HEK293 (cell line): ENCODE data around the gene TP53TG3.
"Not testable (repeated sequence)": the region's sequence is repeated elsewhere in the genome, so short reads cannot be mapped to it uniquely, and the experiment has no call there.

Source experiments
- CTCF ChIP-seq: fragments of 450-650 bp; formaldehyde crosslinking; IDR thresholded peaks from 2 replicates; pipeline ENCODE4 v1.5.1; 2016; ENCODE audit warnings: missing biosample characterization, missing genetic modification characterization
- ZNF24 ChIP-seq: fragments of 450-650 bp; formaldehyde crosslinking; IDR thresholded peaks from 2 replicates; pipeline ENCODE4 v1.5.1; 2016; ENCODE audit warnings: missing biosample characterization, missing genetic modification characterization
- ZNF394 ChIP-seq: fragments of 450-650 bp; formaldehyde crosslinking; IDR thresholded peaks from 2 replicates; pipeline ENCODE4 v1.5.1; 2016; ENCODE audit warnings: missing biosample characterization, missing genetic modification characterization, mild to moderate bottlenecking, moderate library complexity, borderline replicate concordance
- ZNF449 ChIP-seq: fragments of 450-650 bp; formaldehyde crosslinking; IDR thresholded peaks from 2 replicates; pipeline ENCODE4 v1.5.1; 2017; ENCODE audit warnings: missing biosample characterization, mild to moderate bottlenecking, missing genetic modification characterization, moderate library complexity
- ZNF785 ChIP-seq: fragments of 450-650 bp; formaldehyde crosslinking; IDR thresholded peaks from 2 replicates; pipeline ENCODE4 v1.5.1; 2016; ENCODE audit warnings: missing biosample characterization, missing genetic modification characterization

- TF ChIP-seq ZNF785 (tag by site-specific recombination), result 0 out of 2 replicates have a peak, but pooled peaks have one; percentile 49
- TF ChIP-seq CTCF, ZNF24, ZNF394, ZNF449 (tag by site-specific recombination): not testable (repeated sequence)
Measured at GRCh38 chr16:32644715-32645114, 31.2 kb downstream of the TP53TG3 start.
